NAMALWA (cell line): ENCODE data around the gene IRF7.

Experiments
- DNase-seq: peaks from one replicate; pipeline ENCODE4 v3.0.0-alpha.2; 2015; ENCODE audit warnings: low spot score

The IRF7 gene

DNA sequence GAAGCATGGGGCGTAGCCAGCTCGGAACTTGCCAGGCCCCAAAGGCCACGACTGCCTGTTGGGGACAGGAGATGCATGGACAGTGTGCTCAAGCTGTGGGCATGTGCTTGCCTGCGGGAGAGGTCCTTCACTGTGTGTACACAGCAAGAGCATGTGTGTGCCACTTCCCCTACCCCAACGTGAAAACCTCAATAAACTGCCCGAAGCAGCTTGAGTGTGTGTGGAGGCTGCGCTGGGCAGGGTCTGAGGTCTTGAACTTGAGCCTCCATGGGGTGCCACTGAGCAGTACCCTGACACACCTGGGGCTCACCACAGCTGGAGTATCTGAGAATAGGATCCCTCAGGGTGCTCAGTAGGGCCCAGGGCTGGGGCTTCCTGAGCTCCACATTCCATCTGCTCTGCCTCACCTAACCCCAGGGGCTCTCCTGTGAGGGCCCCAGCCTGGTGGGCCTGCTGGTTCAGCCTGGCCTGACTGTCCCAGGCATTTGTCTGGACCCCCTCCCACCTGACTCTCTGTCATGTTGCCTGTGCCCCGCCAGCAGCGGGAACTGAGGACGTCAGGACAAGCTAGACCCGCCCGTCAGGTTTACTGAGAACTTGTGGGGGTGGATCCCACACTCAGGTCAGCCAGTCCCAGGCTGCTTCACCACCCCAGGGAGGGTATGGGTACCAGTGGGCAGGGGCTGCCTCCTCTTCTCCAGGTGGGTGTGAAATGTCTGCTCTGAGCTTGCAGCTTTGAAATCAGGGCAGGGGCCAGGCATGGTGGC is 51.8 kb downstream of the IRF7 start:
- DNase-seq: no peak

DNA sequence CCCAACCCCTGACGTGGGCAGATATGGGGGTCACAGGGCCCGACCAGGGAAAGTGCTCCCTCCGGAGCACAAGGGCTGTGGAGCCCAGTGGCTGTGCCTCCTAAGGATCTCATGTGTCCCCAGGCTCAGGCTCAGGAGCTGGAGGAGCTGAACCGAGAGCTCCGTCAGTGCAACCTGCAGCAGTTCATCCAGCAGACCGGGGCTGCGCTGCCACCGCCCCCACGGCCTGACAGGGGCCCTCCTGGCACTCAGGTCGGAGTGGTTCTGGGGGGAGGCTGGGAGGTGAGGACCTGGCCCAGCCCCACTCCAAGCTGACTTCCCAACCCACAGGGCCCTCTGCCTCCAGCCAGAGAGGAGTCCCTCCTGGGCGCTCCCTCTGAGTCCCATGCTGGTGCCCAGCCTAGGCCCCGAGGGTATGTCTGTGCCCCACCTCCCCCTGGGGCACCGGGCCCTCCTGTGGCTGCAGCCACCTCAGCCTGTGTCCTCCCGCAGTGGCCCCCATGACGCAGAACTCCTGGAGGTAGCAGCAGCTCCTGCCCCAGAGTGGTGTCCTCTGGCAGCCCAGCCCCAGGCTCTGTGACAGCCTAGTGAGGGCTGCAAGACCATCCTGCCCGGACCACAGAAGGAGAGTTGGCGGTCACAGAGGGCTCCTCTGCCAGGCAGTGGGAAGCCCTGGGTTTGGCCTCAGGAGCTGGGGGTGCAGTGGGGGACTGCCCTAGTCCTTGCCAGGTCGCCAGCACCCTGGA is 52.5 kb downstream of the IRF7 start:
- DNase-seq: no peak
